ENCODE results near the gene JMJD4.

Gene JMJD4

GRCh38 chr1:227748496-227749182 lies 13.5 kb upstream of the JMJD4 start:
- no peak for DNase-seq

- no peak for DNase-seq
Measured at GRCh38 chr1:227747948-227748495, 12.9 kb upstream of the JMJD4 start.

- no peak for DNase-seq
Measured at GRCh38 chr1:227747382-227747781, 12.3 kb upstream of the JMJD4 start.

GRCh38 chr1:227746676-227747075 lies 11.6 kb upstream of the JMJD4 start:
- no peak for DNase-seq

GRCh38 chr1:227745568-227746265 lies 10.6 kb upstream of the JMJD4 start:
- peak; percentile 49 for DNase-seq

- no peak for DNase-seq
Measured at GRCh38 chr1:227744668-227745067, 9.6 kb upstream of the JMJD4 start.

- no peak for DNase-seq
Measured at GRCh38 chr1:227742738-227743715, 7.9 kb upstream of the JMJD4 start.

- DNase-seq, result no peak
Measured at GRCh38 chr1:227741166-227741870, 6.2 kb upstream of the JMJD4 start.

GRCh38 chr1:227740401-227740960 lies 5.4 kb upstream of the JMJD4 start:
- DNase-seq, result no peak

GRCh38 chr1:227739636-227740035 lies 4.5 kb upstream of the JMJD4 start:
- DNase-seq, result no peak

GRCh38 chr1:227738820-227739219 lies 3.7 kb upstream of the JMJD4 start:
- DNase-seq, result no peak

GRCh38 chr1:227736814-227737432 lies 1.8 kb upstream of the JMJD4 start:
- no peak for DNase-seq

GRCh38 chr1:227735539-227736285 lies 610 bp upstream of the JMJD4 start:
- no peak for DNase-seq

GRCh38 chr1:227734546-227734855 lies 601 bp downstream of the JMJD4 start:
- no peak for DNase-seq

- DNase-seq, result no peak
Measured at GRCh38 chr1:227733751-227734545, 1.2 kb downstream of the JMJD4 start.

GRCh38 chr1:227733309-227733705 lies 1.8 kb downstream of the JMJD4 start:
- no peak for DNase-seq

- DNase-seq, result no peak
Measured at GRCh38 chr1:227732586-227733308, 2.4 kb downstream of the JMJD4 start.

- no peak for DNase-seq
Measured at GRCh38 chr1:227731696-227732585, 3.2 kb downstream of the JMJD4 start.

Measured in NCI-H2171 (cell line).